Measurements from ENCODE around the gene SEMA3B.

SEMA3B gene

GRCh38 chr3:50255251-50255615, 13.7 kb upstream of the SEMA3B start:
- Histone ChIP-seq H3K36me3 (replicated peaks; ENCODE audit: low read depth, low read length) (peaks cover 71% of the 10 kb centered on the region), H3K27ac (ENCODE audit: low read length) (no peak overlapping the region)

GRCh38 chr3:50256978-50257890, 11.7 kb upstream of the SEMA3B start:
- Histone ChIP-seq H3K36me3 (replicated peaks; ENCODE audit: low read depth, low read length) (peaks cover 60% of the 10 kb centered on the region), H4K20me1 (ENCODE audit: insufficient read depth, low read length) (peaks cover 17% of the 10 kb centered on the region)

More at GRCh38 chr3:50255251-50255615, 13.7 kb upstream of the SEMA3B start:
- no peak for TF ChIP-seq EZH2phosphoT487 (IDR thresholded peaks at IDR 0.05; ENCODE audit: low read depth)
- no peak for TF ChIP-seq CTCF (IDR thresholded peaks at IDR 0.05; ENCODE audit: low read depth, low read length)
- Histone ChIP-seq H2AFZ (ENCODE audit: low read depth, low read length) (no peak overlapping the region), H3K4me2 (ENCODE audit: low read length) (no peak overlapping the region), H3K4me1 (ENCODE audit: low read length) (peaks cover 3% of the 10 kb centered on the region; the same call in 1 of the 2 replicates), H4K20me1 (ENCODE audit: insufficient read depth, low read length) (peaks cover 35% of the 10 kb centered on the region), H3K9ac (ENCODE audit: low read length) (no peak overlapping the region), H3K9me3 (ENCODE audit: insufficient read depth, low read length) (0 out of 2 replicates have a peak, but pooled peaks cover 6% of the 10 kb centered on the region), H3K27me3 (ENCODE audit: low read depth, low read length) (no peaks in the 10 kb centered on the region), H3K79me2 (ENCODE audit: low read length) (peaks cover 12% of the 10 kb centered on the region), H3K4me3 (ENCODE audit: low read length) (no peak overlapping the region)

GRCh38 chr3:50258029-50258680, 10.8 kb upstream of the SEMA3B start:
- TF ChIP-seq EZH2phosphoT487 (IDR thresholded peaks at IDR 0.05; ENCODE audit: low read depth) (no peak), CTCF (IDR thresholded peaks at IDR 0.05; ENCODE audit: low read depth, low read length) (no peak)
- Histone ChIP-seq H3K79me2 (ENCODE audit: low read length) (no peaks in the 10 kb centered on the region), H3K27ac (ENCODE audit: low read length) (no peak overlapping the region), H3K9ac (ENCODE audit: low read length) (no peak overlapping the region), H3K4me2 (ENCODE audit: low read length) (no peak overlapping the region), H4K20me1 (ENCODE audit: insufficient read depth, low read length) (peaks cover 12% of the 10 kb centered on the region), H3K36me3 (replicated peaks; ENCODE audit: low read depth, low read length) (peaks cover 52% of the 10 kb centered on the region), H2AFZ (ENCODE audit: low read depth, low read length) (no peak overlapping the region), H3K9me3 (ENCODE audit: insufficient read depth, low read length) (0 out of 2 replicates have a peak, but pooled peaks cover 6% of the 10 kb centered on the region), H3K4me1 (ENCODE audit: low read length) (peaks cover 13% of the 10 kb centered on the region), H3K4me3 (ENCODE audit: low read length) (no peak overlapping the region), H3K27me3 (ENCODE audit: low read depth, low read length) (no peaks in the 10 kb centered on the region)

More at GRCh38 chr3:50256978-50257890, 11.7 kb upstream of the SEMA3B start:
- no peak overlapping the region for H3K9ac ChIP-seq (ENCODE audit: low read length)
- TF ChIP-seq EZH2phosphoT487 (IDR thresholded peaks at IDR 0.05; ENCODE audit: low read depth): no peak
- TF ChIP-seq CTCF (IDR thresholded peaks at IDR 0.05; ENCODE audit: low read depth, low read length): peak; percentile 39
- H3K4me3 ChIP-seq (ENCODE audit: low read length): no peak overlapping the region
- H3K27me3 ChIP-seq (ENCODE audit: low read depth, low read length): no peaks in the 10 kb centered on the region
- no peak overlapping the region for H3K4me2 ChIP-seq (ENCODE audit: low read length)
- 0 out of 2 replicates have a peak, but pooled peaks cover 6% of the 10 kb centered on the region for H3K9me3 ChIP-seq (ENCODE audit: insufficient read depth, low read length)
- peaks cover 13% of the 10 kb centered on the region for H3K4me1 ChIP-seq (ENCODE audit: low read length)
- no peak overlapping the region for H2AFZ ChIP-seq (ENCODE audit: low read depth, low read length)
- H3K27ac ChIP-seq (ENCODE audit: low read length): no peak overlapping the region
- no peaks in the 10 kb centered on the region for H3K79me2 ChIP-seq (ENCODE audit: low read length)

GRCh38 chr3:50258979-50259378, 10.0 kb upstream of the SEMA3B start:
- H4K20me1 ChIP-seq (ENCODE audit: insufficient read depth, low read length): peaks cover 11% of the 10 kb centered on the region
- no peaks in the 10 kb centered on the region for H3K79me2 ChIP-seq (ENCODE audit: low read length)
- no peak overlapping the region for H2AFZ ChIP-seq (ENCODE audit: low read depth, low read length)
- peaks cover 46% of the 10 kb centered on the region for H3K36me3 ChIP-seq (replicated peaks; ENCODE audit: low read depth, low read length)
- no peak overlapping the region for H3K4me3 ChIP-seq (ENCODE audit: low read length)
- no peaks in the 10 kb centered on the region for H3K27me3 ChIP-seq (ENCODE audit: low read depth, low read length)
- no peak overlapping the region for H3K27ac ChIP-seq (ENCODE audit: low read length)
- no peak overlapping the region for H3K9ac ChIP-seq (ENCODE audit: low read length)
- TF ChIP-seq CTCF (IDR thresholded peaks at IDR 0.05; ENCODE audit: low read depth, low read length) (no peak), EZH2phosphoT487 (IDR thresholded peaks at IDR 0.05; ENCODE audit: low read depth) (no peak)
- peaks cover 13% of the 10 kb centered on the region for H3K4me1 ChIP-seq (ENCODE audit: low read length)
- H3K4me2 ChIP-seq (ENCODE audit: low read length): no peak overlapping the region
- H3K9me3 ChIP-seq (ENCODE audit: insufficient read depth, low read length): 0 out of 2 replicates have a peak, but pooled peaks cover 6% of the 10 kb centered on the region
